Astrocyte of the cerebellum (primary cell): ENCODE data around the gene ALG1.

Source experiments
- DNase-seq: peaks from one replicate; pipeline ENCODE4 v3.0.0-alpha.2; 2011; ENCODE audit warnings: low read depth
- H3K4me3 ChIP-seq: 2 replicates; pipeline ENCODE4 v1.5.1; 2011; ENCODE audit warnings: mild to moderate bottlenecking, low read depth, low read length, moderate library complexity
- CTCF ChIP-seq: IDR thresholded peaks from 2 replicates; pipeline ENCODE4 v1.5.1; 2012; ENCODE audit warnings: low read length, low read depth, moderate library complexity, mild to moderate bottlenecking; ENCODE audit errors: missing control alignments
- in situ Hi-C: cut with HindIII; loops from 2 replicates; pipeline ENCODE4 v1.10.0; 2017; ENCODE audit warnings: low sequenced_read_pairs

ALG1 gene

GRCh38 chr16:5059386-5060072 lies 12.1 kb upstream of the ALG1 start:
- TF ChIP-seq CTCF = no peak
- no peak for DNase-seq
- no peak overlapping the region for H3K4me3 ChIP-seq
- in situ Hi-C loops = no loop called here

- no peak for TF ChIP-seq CTCF
- in situ Hi-C loops = no loop called here
- no peak for DNase-seq
- no peak overlapping the region for H3K4me3 ChIP-seq
Measured at GRCh38 chr16:5060073-5060641, 11.5 kb upstream of the ALG1 start.

- no peak for TF ChIP-seq CTCF
- no peak for DNase-seq
- in situ Hi-C loops = no loop called here
- no peak overlapping the region for H3K4me3 ChIP-seq
Measured at GRCh38 chr16:5062051-5062450, 9.6 kb upstream of the ALG1 start.

- in situ Hi-C loops = no loop called here
- DNase-seq = no peak
- TF ChIP-seq CTCF = no peak
- no peak overlapping the region for H3K4me3 ChIP-seq
Measured at GRCh38 chr16:5062790-5063765, 8.6 kb upstream of the ALG1 start.

- in situ Hi-C loops = no loop called here
- TF ChIP-seq CTCF = no peak
- H3K4me3 ChIP-seq = no peak overlapping the region
- no peak for DNase-seq
Measured at GRCh38 chr16:5064915-5065314, 6.7 kb upstream of the ALG1 start.

GRCh38 chr16:5065326-5065725 lies 6.3 kb upstream of the ALG1 start:
- in situ Hi-C loops = no loop called here
- no peak for TF ChIP-seq CTCF
- no peak for DNase-seq
- no peak overlapping the region for H3K4me3 ChIP-seq
